K562 (cell line): ENCODE measurements around the gene ETFBKMT.

Experiments used
- GABPA ChIP-seq: fragments of 200-800 bp; sonication (Bioruptor generic); conservative IDR thresholded peaks from 2 replicates; pipeline ENCODE4 v1.6.1; 2016; ENCODE audit warnings: low read depth, missing genetic modification characterization, missing compliant biosample characterization
- GABPB1 ChIP-seq: sonication (generic); formaldehyde crosslinking; IDR thresholded peaks from 2 replicates; pipeline ENCODE4 v1.8.0; 2022; ENCODE audit warnings: mild to moderate bottlenecking, missing genetic modification reagents
- HOXB6 ChIP-seq: fragments of 250-450 bp; sonication (Bioruptor Pico); IDR thresholded peaks from 2 replicates; pipeline ENCODE4 v1.5.1; 2022; ENCODE audit warnings: mild to moderate bottlenecking, borderline replicate concordance
- ZFX ChIP-seq: sonication (generic); formaldehyde crosslinking; IDR thresholded peaks from 2 replicates; pipeline ENCODE4 v1.8.0; 2022; ENCODE audit warnings: mild to moderate bottlenecking, missing genetic modification reagents, moderate library complexity
- ZNF12 ChIP-seq: sonication (generic); formaldehyde crosslinking; IDR thresholded peaks from 2 replicates; pipeline ENCODE4 v1.4.0; 2020; ENCODE audit warnings: mild to moderate bottlenecking, missing genetic modification reagents
- TF ChIP-seq, protein P1 (sequence below): sonication (generic); formaldehyde crosslinking; IDR thresholded peaks from 2 replicates; pipeline ENCODE4 v1.8.0; 2022; ENCODE audit warnings: mild to moderate bottlenecking, missing genetic modification reagents
- TF ChIP-seq, protein P2 (sequence below), 3 experiments: IDR thresholded peaks in 2 of 3; conservative IDR thresholded peaks in 1 of 3; 2 replicates each; pipeline ENCODE4 v1.5.1; 2011 to 2012; ENCODE audit warnings: low read length in 3 of 3, mild to moderate bottlenecking in 3 of 3, control low read depth in 2 of 3, improper control_type of control experiment in 1 of 3, inconsistent platforms in 1 of 3, low read depth in 1 of 3, mixed read lengths in 1 of 3, moderate library complexity in 1 of 3; ENCODE audit not compliant: insufficient read depth in 2 of 3

DNA sequence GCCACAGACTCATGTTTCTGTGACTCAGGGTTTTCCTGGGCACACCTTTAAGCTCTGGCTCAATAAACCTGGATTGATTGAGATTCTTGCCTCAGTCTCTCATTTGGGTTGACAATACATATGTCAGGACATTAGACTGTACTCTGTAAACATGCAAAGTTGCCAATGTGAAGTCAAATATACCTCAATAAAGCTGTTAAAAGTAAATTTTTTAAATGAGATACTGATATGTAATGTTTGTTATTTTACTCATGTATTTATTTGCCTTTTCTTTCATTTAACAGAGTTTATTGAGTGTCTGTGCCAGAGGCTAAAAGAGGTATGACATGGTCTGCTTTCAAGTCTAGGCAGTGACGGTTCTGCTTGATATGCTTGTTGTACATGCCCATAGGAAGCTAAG lies 3.7 kb upstream of the ETFBKMT start:
- TF ChIP-seq ZFX, result no peak
- TF ChIP-seq, protein P1, sequence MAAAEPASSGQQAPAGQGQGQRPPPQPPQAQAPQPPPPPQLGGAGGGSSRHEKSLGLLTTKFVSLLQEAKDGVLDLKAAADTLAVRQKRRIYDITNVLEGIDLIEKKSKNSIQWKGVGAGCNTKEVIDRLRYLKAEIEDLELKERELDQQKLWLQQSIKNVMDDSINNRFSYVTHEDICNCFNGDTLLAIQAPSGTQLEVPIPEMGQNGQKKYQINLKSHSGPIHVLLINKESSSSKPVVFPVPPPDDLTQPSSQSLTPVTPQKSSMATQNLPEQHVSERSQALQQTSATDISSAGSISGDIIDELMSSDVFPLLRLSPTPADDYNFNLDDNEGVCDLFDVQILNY (CRISPR knock-in tag), result no peak
- no peak for TF ChIP-seq HOXB6 (CRISPR knock-in tag)
- TF ChIP-seq GABPB1 (CRISPR knock-in tag), result no peak
- TF ChIP-seq, protein P2, sequence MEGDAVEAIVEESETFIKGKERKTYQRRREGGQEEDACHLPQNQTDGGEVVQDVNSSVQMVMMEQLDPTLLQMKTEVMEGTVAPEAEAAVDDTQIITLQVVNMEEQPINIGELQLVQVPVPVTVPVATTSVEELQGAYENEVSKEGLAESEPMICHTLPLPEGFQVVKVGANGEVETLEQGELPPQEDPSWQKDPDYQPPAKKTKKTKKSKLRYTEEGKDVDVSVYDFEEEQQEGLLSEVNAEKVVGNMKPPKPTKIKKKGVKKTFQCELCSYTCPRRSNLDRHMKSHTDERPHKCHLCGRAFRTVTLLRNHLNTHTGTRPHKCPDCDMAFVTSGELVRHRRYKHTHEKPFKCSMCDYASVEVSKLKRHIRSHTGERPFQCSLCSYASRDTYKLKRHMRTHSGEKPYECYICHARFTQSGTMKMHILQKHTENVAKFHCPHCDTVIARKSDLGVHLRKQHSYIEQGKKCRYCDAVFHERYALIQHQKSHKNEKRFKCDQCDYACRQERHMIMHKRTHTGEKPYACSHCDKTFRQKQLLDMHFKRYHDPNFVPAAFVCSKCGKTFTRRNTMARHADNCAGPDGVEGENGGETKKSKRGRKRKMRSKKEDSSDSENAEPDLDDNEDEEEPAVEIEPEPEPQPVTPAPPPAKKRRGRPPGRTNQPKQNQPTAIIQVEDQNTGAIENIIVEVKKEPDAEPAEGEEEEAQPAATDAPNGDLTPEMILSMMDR (IDR thresholded peaks at IDR 0.05 in 2 of 3, conservative IDR thresholded peaks at IDR 0.05 in 1 of 3; ENCODE audit: insufficient read depth in 2 of 3, low read depth in 1 of 3, low read length in 3 of 3), result no peak
- no peak for TF ChIP-seq GABPA (tag)
- no peak for TF ChIP-seq ZNF12 (CRISPR knock-in tag)
